Stimulated activated CD8-positive, alpha-beta memory T cell treated with anti-CD3 and anti-CD28 coated beads, Interleukin-15, amount 100 ng/mL, for 24 hours (primary cell): Measurements from ENCODE around the gene TRAF2.
A peak's percentile ranks its signal among the peaks of the same experiment; 100 is the strongest.

Experiments used
- DNase-seq: peaks from one replicate; pipeline ENCODE4 v3.0.0-alpha.2; 2020; ENCODE audit warnings: low read depth

TRAF2 gene

GRCh38 chr9:136937186-136938001 is 51.1 kb downstream of the TRAF2 start:
- DNase-seq, result no peak

DNA sequence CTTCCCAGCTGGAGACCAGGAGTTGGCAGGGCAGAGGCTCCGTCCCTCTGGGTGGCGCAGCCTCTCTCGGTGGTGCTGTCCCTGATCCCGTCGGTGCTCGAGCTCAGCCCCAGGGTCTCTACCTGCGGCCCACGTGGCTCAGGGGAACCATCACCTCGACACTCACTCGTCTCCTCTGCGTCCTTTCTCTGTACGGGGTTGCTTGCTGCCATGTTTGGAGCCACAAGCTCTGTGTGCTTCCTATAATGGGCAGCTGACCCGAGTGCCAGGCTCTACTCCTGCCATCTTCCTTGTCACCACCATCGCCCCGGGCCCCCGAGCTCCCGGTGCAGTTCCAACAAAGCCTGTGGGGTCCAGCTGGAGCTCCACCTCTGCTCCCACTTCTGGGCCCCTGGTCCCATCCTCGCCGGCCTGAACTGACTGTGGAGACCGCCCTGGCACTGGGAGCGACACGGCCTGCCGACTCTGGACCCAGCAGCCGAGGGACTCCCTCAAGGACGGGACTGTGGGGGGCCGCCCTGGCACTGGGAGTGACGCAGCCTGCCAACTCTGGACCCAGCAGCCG is 53.2 kb downstream of the TRAF2 start:
- DNase-seq, result no peak

GRCh38 chr9:136939996-136940525 is 53.7 kb downstream of the TRAF2 start:
- DNase-seq, result no peak

DNA sequence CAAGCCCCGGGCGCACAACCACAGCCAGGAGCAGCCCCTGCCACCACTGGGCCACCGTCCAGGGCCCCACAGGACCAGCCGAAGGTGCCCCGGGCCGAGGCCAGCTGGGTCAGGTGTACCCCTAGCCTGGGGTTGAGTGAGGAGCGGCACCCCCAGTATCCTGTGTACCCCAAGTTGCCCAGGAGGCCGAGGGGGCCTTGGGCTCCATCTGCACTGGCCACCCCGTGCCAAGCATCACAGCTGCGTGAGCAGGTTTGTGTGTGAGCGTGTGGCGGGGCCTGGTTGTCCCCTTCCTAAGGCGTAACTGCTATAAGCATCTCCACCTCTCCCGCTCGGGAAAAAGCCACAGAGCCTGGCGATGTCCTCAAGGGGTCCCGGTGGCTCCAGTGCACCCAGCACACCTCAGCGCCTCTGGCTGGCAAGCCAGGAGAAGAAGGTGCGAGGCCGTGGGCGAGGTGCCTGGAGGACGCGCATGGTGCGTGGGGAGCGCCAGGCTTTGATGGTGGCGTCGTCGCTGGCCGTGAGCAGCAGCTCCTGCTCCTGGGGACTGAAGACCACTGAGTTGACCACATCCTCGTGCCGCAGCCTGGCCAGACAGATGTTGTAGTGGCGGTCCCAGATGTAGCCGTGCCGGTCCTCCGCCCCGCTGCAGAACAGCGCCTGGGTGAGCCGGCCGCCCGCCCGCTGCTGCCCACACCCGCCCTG is 54.4 kb downstream of the TRAF2 start:
- no peak for DNase-seq

DNA sequence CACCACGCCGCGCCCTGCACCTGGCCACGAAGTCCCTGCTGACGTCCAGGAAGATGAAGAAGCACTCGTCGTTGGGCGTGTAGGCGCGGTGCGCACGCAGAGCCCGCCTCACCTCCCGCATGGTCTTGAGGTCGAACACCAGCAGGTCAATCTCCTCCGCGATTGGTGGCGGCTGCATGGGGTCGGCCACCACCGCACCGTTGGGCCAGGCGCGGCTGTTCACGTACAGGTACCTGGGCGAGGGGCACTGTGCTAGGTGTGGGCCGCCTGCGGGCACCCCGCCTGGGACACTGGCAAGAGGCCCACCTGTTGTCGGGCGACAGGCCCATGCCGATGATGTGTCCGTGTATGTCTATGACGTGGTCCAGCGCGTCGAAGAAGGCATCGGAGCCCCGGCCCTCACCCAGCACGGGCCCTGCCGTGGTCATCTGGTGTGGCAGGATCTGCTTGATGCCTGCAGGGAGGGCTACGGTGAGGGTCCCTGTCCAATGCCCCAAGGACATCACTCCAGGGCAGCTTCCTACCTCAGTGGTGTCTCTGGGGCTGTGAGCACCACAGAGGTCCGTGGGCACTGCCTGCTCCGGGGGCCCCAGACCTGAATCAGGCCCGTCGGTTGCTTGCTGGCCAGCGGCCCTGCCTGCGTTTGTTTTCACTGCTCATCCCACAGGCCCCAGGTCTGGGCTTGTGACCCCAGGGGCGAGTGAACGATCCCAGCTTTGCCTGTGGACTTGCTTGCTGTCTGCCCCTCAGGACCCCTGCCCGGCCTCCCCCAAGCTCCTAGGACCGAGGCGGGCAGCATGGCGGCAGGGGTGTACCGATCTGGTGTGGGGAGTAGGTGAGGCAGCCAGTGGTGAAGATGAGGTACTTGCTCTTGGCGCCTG is 55.2 kb downstream of the TRAF2 start:
- no peak for DNase-seq

- no peak for DNase-seq
Measured at GRCh38 chr9:136942112-136942880, 56.0 kb downstream of the TRAF2 start.

GRCh38 chr9:136942881-136943230 is 56.5 kb downstream of the TRAF2 start:
- no peak for DNase-seq

GRCh38 chr9:136943291-136944211 is 57.2 kb downstream of the TRAF2 start:
- DNase-seq, result no peak

DNA sequence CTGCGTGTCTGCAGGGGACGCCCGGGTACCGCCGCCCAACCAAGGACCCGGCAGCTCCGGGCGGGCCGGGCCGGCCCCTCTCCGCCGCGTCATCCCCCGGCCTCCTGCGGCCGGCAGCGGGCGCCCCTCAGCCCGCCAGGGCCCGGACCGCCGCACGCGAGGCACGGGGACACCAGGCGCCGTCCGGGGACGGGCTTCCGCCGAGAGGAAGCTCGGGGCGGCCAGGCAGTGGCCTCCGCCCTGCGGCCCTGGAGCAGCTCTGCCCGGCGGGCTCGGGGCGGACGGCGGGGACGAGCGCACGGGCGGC is 57.8 kb downstream of the TRAF2 start:
- no peak for DNase-seq

GRCh38 chr9:136944519-136945332 is 58.4 kb downstream of the TRAF2 start, which contains the start of the genes C8G and FBXW5:
C8G (plus strand) TSS chr9:136945243; CDS start chr9:136945321, 78 bp downstream.
FBXW5 (minus strand) TSS chr9:136944738; CDS start chr9:136944083, 655 bp downstream.
- peak; percentile 95 for DNase-seq

DNA sequence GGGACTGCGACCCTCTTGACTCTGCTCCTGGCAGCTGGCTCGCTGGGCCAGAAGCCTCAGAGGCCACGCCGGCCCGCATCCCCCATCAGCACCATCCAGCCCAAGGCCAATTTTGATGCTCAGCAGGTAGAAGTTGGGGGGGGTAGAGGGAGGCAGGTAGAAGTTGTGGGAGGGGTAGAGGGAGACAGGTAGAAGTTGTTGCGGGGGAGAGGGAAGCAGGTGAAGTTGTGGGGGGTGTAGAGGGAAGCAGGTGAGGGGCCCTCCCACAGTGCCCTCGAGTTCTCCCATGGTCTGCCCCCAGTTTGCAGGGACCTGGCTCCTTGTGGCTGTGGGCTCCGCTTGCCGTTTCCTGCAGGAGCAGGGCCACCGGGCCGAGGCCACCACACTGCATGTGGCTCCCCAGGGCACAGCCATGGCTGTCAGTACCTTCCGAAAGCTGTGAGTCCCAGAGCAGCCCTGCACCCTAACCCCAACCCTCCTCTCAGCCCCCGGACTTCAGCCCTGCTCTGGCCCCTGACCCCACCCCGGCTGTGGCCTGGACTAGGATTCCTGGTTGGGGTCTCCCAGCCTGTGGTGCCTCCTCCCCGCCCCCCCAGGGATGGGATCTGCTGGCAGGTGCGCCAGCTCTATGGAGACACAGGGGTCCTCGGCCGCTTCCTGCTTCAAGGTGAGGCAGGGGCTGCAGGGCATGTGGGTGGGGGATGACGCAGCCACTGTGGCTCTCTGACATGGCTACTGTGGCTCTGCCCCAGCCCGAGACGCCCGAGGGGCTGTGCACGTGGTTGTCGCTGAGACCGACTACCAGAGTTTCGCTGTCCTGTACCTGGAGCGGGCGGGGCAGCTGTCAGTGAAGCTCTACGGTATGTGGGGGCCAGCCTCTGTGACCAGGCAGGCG is 59.3 kb downstream of the TRAF2 start:
- DNase-seq, result no peak

- DNase-seq, result no peak
Measured at GRCh38 chr9:136946228-136947027, 60.1 kb downstream of the TRAF2 start.

- no peak for DNase-seq
Measured at GRCh38 chr9:136947028-136947891, 60.9 kb downstream of the TRAF2 start.

GRCh38 chr9:136947955-136948510 is 61.7 kb downstream of the TRAF2 start:
- no peak for DNase-seq

- DNase-seq, result no peak
Measured at GRCh38 chr9:136949239-136949816, 63.0 kb downstream of the TRAF2 start.
